IMR-90 (cell line): ENCODE results near the gene RAD51B. TPM values are rescaled to one million over a fixed set of nuclear protein-coding genes. Genes with fewer than 3 reads are reported as not detected.

ENCODE experiments used
- ATAC-seq: fragments of 200-7000 bp; cut with Tn5 transposase; 2 replicates; pipeline ENCODE4 v1.9.1; 2020; ENCODE audit warnings: low read depth, mild to moderate bottlenecking, moderate library complexity
- BruUV-seq: library from RNA; stranded (reverse); fragments of 400-500 nt; replicated peaks from 2 replicates; lab custom pipeline; 2021; lab: Mats Ljungman, UMichigan
- CTCF ChIA-PET: fragments of 300-600 bp; formaldehyde crosslinking; extraction: SDS; loops from one replicate; lab custom pipeline; 2021; ENCODE audit warnings: antibody characterized with exemption; lab: Yijun Ruan, JAX
- POLR2A ChIA-PET: fragments of 300-600 bp; sonication (Branson Sonifier 250); formaldehyde crosslinking; loops from one replicate; lab custom pipeline; 2022; ENCODE audit warnings: antibody characterized with exemption; ENCODE audit not compliant: unreplicated experiment; lab: Charles Lee
- DNase-seq: peaks from one replicate; pipeline ENCODE4 v3.0.0; 2013
- H2AFZ ChIP-seq: replicated peaks from 2 replicates; pipeline ENCODE3; 2013; ENCODE audit warnings: low read length, mild to moderate bottlenecking; ENCODE audit not compliant: poor library complexity
- H2AK5ac ChIP-seq: 2 replicates; pipeline ENCODE4 v1.6.1; 2013; ENCODE audit warnings: low read depth, low read length, inconsistent platforms
- H2AK9ac ChIP-seq: replicated peaks from 2 replicates; pipeline ENCODE3; 2013; ENCODE audit warnings: mild to moderate bottlenecking, low read depth, low read length, moderate library complexity; ENCODE audit not compliant: poor library complexity
- H2BK120ac ChIP-seq: 2 replicates; pipeline ENCODE4 v1.6.1; 2013; ENCODE audit warnings: low read depth, low read length, inconsistent platforms
- H2BK15ac ChIP-seq: 3 replicates; pipeline ENCODE4 v1.6.1; 2013; ENCODE audit warnings: low read depth, low read length, inconsistent platforms
- H2BK20ac ChIP-seq: 2 replicates; pipeline ENCODE4 v1.6.1; 2013; ENCODE audit warnings: low read depth, mild to moderate bottlenecking, inconsistent platforms, low read length, moderate library complexity
- H2BK5ac ChIP-seq: 2 replicates; pipeline ENCODE4 v1.6.1; 2013; ENCODE audit warnings: mild to moderate bottlenecking, low read depth, low read length, inconsistent platforms; ENCODE audit not compliant: poor library complexity, severe bottlenecking
- H3K14ac ChIP-seq: replicated peaks from 2 replicates; pipeline ENCODE4 v1.6.1; 2013; ENCODE audit warnings: low read depth, low read length, inconsistent platforms
- H3K18ac ChIP-seq: 2 replicates; pipeline ENCODE4 v1.6.1; 2013; ENCODE audit warnings: low read depth, low read length, control low read depth
- H3K23ac ChIP-seq: 2 replicates; pipeline ENCODE4 v1.6.1; 2013; ENCODE audit warnings: low read depth, low read length, inconsistent platforms
- H3K27ac ChIP-seq: 2 replicates; pipeline ENCODE4 v1.5.1; 2013; ENCODE audit warnings: mild to moderate bottlenecking, control low read depth, low read length; ENCODE audit not compliant: insufficient read depth
- H3K27me3 ChIP-seq: 2 replicates; pipeline ENCODE4 v1.6.1; 2013; ENCODE audit warnings: low read length; ENCODE audit not compliant: control insufficient read depth, insufficient read depth
- H3K36me3 ChIP-seq: 2 replicates; pipeline ENCODE4 v1.6.1; 2013; ENCODE audit warnings: low read length, mixed read lengths; ENCODE audit not compliant: control insufficient read depth, insufficient read depth
- H3K4ac ChIP-seq: 2 replicates; pipeline ENCODE4 v1.6.1; 2013; ENCODE audit warnings: low read depth, low read length, inconsistent platforms
- H3K4me1 ChIP-seq: 2 replicates; pipeline ENCODE4 v1.6.1; 2013; ENCODE audit warnings: low read length, mixed read lengths; ENCODE audit not compliant: control insufficient read depth, insufficient read depth
- H3K4me2 ChIP-seq: 2 replicates; pipeline ENCODE4 v1.6.1; 2013; ENCODE audit warnings: low read depth, mild to moderate bottlenecking, control low read depth, low read length, moderate library complexity
- H3K4me3 ChIP-seq: 2 replicates; pipeline ENCODE4 v1.5.1; 2013; ENCODE audit warnings: low read depth, mild to moderate bottlenecking, control low read depth, low read length, moderate library complexity; ENCODE audit not compliant: insufficient read depth
- H3K56ac ChIP-seq: 2 replicates; pipeline ENCODE4 v1.6.1; 2013; ENCODE audit warnings: low read length, inconsistent platforms; ENCODE audit not compliant: insufficient read depth; ENCODE audit errors: extremely low read depth
- H3K79me1 ChIP-seq, 2 experiments: 2 replicates each; pipeline ENCODE4 v1.6.1; 2013; ENCODE audit warnings: low read length in 2 of 2, inconsistent platforms in 1 of 2, low read depth in 1 of 2
- H3K9ac ChIP-seq: 2 replicates; pipeline ENCODE4 v1.6.1; 2013; ENCODE audit warnings: low read depth, low read length, control low read depth
- H3K9me1 ChIP-seq: 2 replicates; pipeline ENCODE4 v1.6.1; 2013; ENCODE audit warnings: low read length, inconsistent platforms; ENCODE audit not compliant: insufficient read depth
- H3K9me3 ChIP-seq: 2 replicates; pipeline ENCODE4 v1.6.1; 2013; ENCODE audit warnings: low read length; ENCODE audit not compliant: control insufficient read depth, insufficient read depth
- H4K20me1 ChIP-seq: 2 replicates; pipeline ENCODE4 v1.6.1; 2013; ENCODE audit warnings: low read length, inconsistent platforms; ENCODE audit not compliant: insufficient read depth
- H4K5ac ChIP-seq: 2 replicates; pipeline ENCODE4 v1.6.1; 2013; ENCODE audit warnings: mild to moderate bottlenecking, low read depth, low read length, control low read depth
- H4K8ac ChIP-seq, 2 experiments: 2 replicates each; pipeline ENCODE4 v1.6.1; 2013; ENCODE audit warnings: low read depth in 2 of 2, low read length in 2 of 2, control low read depth in 1 of 2, inconsistent platforms in 1 of 2
- H4K91ac ChIP-seq: 2 replicates; pipeline ENCODE4 v1.6.1; 2013; ENCODE audit warnings: low read depth, low read length, inconsistent platforms; ENCODE audit not compliant: insufficient read depth
- CHD1 ChIP-seq: IDR thresholded peaks from 2 replicates; pipeline ENCODE4 v1.6.1; 2012; ENCODE audit warnings: low read depth, low read length, improper control_type of control experiment
- MXI1 ChIP-seq: IDR thresholded peaks from 2 replicates; pipeline ENCODE4 v1.6.1; 2012; ENCODE audit warnings: low read depth, mild to moderate bottlenecking, low read length, moderate library complexity, borderline replicate concordance
- NFE2L2 ChIP-seq: fragments of 150-350 bp; IDR thresholded peaks from 2 replicates; pipeline ENCODE4 v1.6.1; 2016; ENCODE audit warnings: low read depth, mild to moderate bottlenecking, low read length
- RCOR1 ChIP-seq: IDR thresholded peaks from 2 replicates; pipeline ENCODE4 v1.6.1; 2012; ENCODE audit warnings: mild to moderate bottlenecking, low read length, improper control_type of control experiment; ENCODE audit not compliant: insufficient replicate concordance
- SMC3 ChIP-seq: fragments of 150-350 bp; IDR thresholded peaks from 2 replicates; pipeline ENCODE4 v1.6.1; 2016; ENCODE audit warnings: low read depth, mild to moderate bottlenecking, antibody characterized with exemption, low read length, moderate library complexity
- WGBS, 2 experiments: methylation state at CpG; one replicate each; pipeline versions ENCODE4 v1.1.5 to v1.1.7; 2013; ENCODE audit warnings: missing lambda C conversion rate in 2 of 2; ENCODE audit not compliant: insufficient read length in 1 of 2; ENCODE audit errors: extremely low coverage in 2 of 2; 5-methylcytosine and 5-hydroxymethylcytosine counted together
- dilution Hi-C: fragments of 300-500 bp; cut with HindIII; formaldehyde crosslinking; loops from one replicate; pipeline ENCODE4 v1.14.3; 2018; ENCODE audit warnings: low sequenced_read_pairs; ENCODE audit not compliant: unreplicated experiment
- in situ Hi-C: fragments of 300-500 bp; cut with MboI; formaldehyde crosslinking; loops from 3 replicates; pipeline ENCODE4 v1.14.3; 2019; ENCODE audit warnings: low sequenced_read_pairs, inconsistent platforms, mixed read lengths
- intact Hi-C: fragments of 100-400 bp; cut with micrococcal nuclease; formaldehyde crosslinking; loops from 2 replicates; pipeline ENCODE4 v1.10.0; 2022
- polyA plus RNA-seq, 3 experiments: library from polyadenylated mRNA; depleted of rRNA; stranded (reverse); fragments of >200 nt; gene quantifications; 2 replicates each; pipeline ENCODE4 v1.2.3, GENCODE V29; 2012; ENCODE audit warnings: low replicate concordance in 1 of 3
- total RNA-seq: library from RNA; depleted of rRNA; stranded (reverse); fragments of >200 nt; gene quantifications from 2 replicates; pipeline ENCODE4 v1.2.3, GENCODE V29; 2012

The RAD51B gene
- total and polyA plus RNA-seq, 2 of the 4 experiments (the other 2 are of a cell fraction) = 5.1 to 18.8 TPM

DNA sequence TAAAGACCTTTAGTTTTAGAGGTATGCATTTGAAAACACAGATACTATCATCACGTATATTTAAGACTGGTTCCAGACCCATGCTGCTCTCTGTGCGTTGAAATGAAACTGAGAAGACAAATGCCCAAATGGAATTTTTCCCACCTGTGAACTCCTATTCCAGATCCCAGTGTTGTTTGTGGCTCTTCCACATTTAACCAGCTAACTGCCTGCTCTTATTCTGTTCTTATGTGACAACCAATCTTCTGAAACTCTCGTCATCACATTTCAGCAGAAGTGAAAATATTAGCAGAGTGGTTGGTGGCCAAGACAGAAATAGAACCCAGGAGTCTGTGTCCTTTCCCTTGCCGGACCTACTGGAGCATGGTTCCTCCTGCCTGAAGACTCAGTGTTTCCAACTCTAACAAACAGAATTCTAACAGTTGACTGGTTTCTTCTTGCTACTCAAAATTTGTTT, 460.2 kb downstream of the RAD51B start:
- POLR2A ChIA-PET = no interaction called here

More for the DNA sequence above, 460.2 kb downstream of the RAD51B start:
- Histone ChIP-seq H4K20me1 (no peaks in the 10 kb centered on the region), H2BK5ac (no peak overlapping the region), H3K23ac (no peak overlapping the region), H3K9me1 (peaks cover 5% of the 10 kb centered on the region; the same call in 1 of the 2 replicates), H3K9ac (no peak overlapping the region), H3K79me1 (no peaks in the 10 kb centered on the region; a peak in 1 of 4 replicates), H3K27ac (no peak overlapping the region), H4K8ac (no peak overlapping the region), H2BK120ac (no peak overlapping the region), H3K18ac (no peak overlapping the region), H3K36me3 (no peaks in the 10 kb centered on the region), H3K4ac (no peak overlapping the region), H2AK9ac (no peak overlapping the region), H3K4me1 (peaks cover 3% of the 10 kb centered on the region), H3K27me3 (no peaks in the 10 kb centered on the region), H3K56ac (no peak overlapping the region), H3K4me3 (no peak overlapping the region), H2BK20ac (no peak overlapping the region), H2BK15ac (no peak overlapping the region; the same call in 2 of the 3 replicates), H4K91ac (no peak overlapping the region), H2AK5ac (no peak overlapping the region), H2AFZ (no peak overlapping the region), H3K14ac (no peak overlapping the region), H3K4me2 (no peak overlapping the region), H3K9me3 (no peaks in the 10 kb centered on the region), H4K5ac (no peak overlapping the region)
- no peak for ATAC-seq
- CTCF ChIA-PET = no interaction called here
- in situ Hi-C loops (no loop called here), dilution Hi-C loops (no loop called here), intact Hi-C loops (no loop called here)
- WGBS, 2 experiments = no CpG with 5 or more reads among the region's 4 CpGs
- DNase-seq = no peak
- TF ChIP-seq SMC3 (no peak), CHD1 (no peak), RCOR1 (no peak), MXI1 (no peak), NFE2L2 (no peak)
- BruUV-seq = no TSS peak
